GM10248 (cell line): ENCODE measurements around the gene PLCB4.

ENCODE experiments used
- CTCF ChIA-PET: fragments of 300-600 bp; sonication (Branson Sonifier 250); formaldehyde crosslinking; extraction: SDS; loops from one replicate; lab custom pipeline; 2021; ENCODE audit warnings: antibody characterized with exemption; lab: Yijun Ruan, JAX
- POLR2A ChIA-PET: fragments of 350-650 bp; sonication (Branson Sonifier 250); formaldehyde crosslinking; extraction: SDS; loops from one replicate; lab custom pipeline; 2020; ENCODE audit warnings: antibody characterized with exemption; lab: Yijun Ruan, JAX
- DNase-seq: peaks from one replicate; pipeline ENCODE4 v3.0.0; 2012; ENCODE audit errors: extremely low spot score
- CTCF ChIP-seq: IDR thresholded peaks from 2 replicates; pipeline ENCODE4 v1.5.1; 2012; ENCODE audit warnings: mild to moderate bottlenecking, low read depth; ENCODE audit errors: extremely low read depth, missing control alignments, control extremely low read depth

Gene PLCB4

DNA sequence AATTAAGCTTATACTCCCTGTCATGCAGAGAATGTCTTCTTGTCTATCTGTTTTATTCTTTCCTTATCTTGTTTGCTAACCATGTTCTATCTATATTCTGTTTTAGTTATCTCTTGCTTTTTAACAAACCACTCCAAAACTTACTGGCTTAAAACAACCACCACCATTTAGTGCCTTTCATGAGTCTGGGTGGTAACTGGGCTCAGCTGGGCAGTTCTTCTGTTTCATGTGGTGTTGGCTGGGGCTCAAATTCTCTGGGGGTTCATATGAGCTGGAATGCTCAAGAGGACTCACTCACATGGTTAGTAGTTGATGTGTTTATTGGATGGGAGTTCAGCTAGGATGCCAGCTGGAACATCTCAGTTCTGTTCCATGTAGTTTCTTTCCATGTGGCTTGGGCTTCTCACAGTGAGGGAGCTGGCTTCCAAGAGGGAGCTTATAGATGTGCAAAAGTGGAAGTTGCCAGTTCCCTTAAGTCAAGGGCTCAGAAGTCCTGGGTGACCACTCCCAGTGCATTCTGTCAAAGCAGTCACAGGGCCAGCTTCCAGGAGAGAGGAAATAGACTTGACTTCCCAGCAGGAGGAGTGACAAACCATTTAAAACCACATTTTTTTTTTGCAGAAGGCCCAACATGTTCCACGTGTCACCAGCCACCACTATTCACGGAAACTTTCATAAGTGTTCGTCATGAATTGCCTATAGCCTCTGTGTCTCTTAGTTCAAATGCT lies 70.4 kb downstream of the PLCB4 start:
- CTCF ChIA-PET: interaction anchor here (1.0 to 1.6 kb wide), 4 partner anchors 9 to 20 kb away, joined by 3 to 4 read pairs (median 3); no protein-coding TSS in a partner anchor
- POLR2A ChIA-PET: no interaction called here
- DNase-seq: no peak
- TF ChIP-seq CTCF: no peak

DNA sequence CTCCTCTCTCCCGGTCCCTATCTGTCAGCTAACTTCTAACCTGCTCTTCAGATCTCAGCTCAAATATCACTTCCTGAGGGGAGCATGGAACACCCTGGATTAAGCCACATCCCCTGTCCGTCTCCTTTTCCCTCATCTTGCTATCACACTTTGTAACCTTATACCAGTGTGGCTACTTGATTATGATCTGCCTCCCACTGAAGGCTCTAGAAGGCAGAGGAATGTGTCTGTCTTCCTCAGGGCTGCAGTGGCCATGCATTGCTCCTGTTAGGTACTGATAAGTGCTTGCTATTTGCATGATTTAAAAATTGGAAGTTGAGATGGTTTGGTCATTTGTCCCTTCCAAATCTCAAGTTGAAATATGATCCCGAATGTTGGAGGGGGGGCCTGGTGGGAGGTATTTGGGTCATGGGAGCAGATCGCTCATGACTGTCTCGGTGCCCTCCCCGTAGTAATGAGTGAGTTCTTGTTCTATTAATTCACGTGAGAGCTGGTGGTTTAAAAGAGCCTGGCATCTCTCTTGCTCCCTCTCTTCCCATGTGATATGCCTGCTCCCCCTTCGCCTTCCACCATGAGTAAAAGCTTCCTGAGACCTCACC lies 71.4 kb downstream of the PLCB4 start:
- ChIA-PET CTCF (interaction anchor here (1.4 kb wide), 1 partner anchor 11 kb away, joined by 3 read pairs; no protein-coding TSS in a partner anchor), POLR2A (no interaction called here)
- no peak for TF ChIP-seq CTCF

GRCh38 chr20:9141070-9141469 lies 72.2 kb downstream of the PLCB4 start:
- TF ChIP-seq CTCF: no peak
- CTCF ChIA-PET: no interaction called here
- POLR2A ChIA-PET: no interaction called here
- DNase-seq: no peak

More for the DNA sequence above, 71.4 kb downstream of the PLCB4 start:
- DNase-seq: no peak

- POLR2A ChIA-PET: no interaction called here
- no peak for TF ChIP-seq CTCF
- DNase-seq: no peak
- CTCF ChIA-PET: no interaction called here
Observed at GRCh38 chr20:9141921-9142320, 73.0 kb downstream of the PLCB4 start.

- TF ChIP-seq CTCF: no peak
Observed at GRCh38 chr20:9142809-9143208, 73.9 kb downstream of the PLCB4 start.

GRCh38 chr20:9143926-9144325 lies 75.0 kb downstream of the PLCB4 start:
- no peak for DNase-seq
- no peak for TF ChIP-seq CTCF
- CTCF ChIA-PET: interaction anchor here (3.7 kb wide), 1 partner anchor 9 kb away, joined by 14 read pairs; no protein-coding TSS in a partner anchor
- POLR2A ChIA-PET: no interaction called here

More at GRCh38 chr20:9142809-9143208, 73.9 kb downstream of the PLCB4 start:
- CTCF ChIA-PET: interaction anchor here (3.7 kb wide), 1 partner anchor 8 kb away, joined by 14 read pairs; no protein-coding TSS in a partner anchor
- POLR2A ChIA-PET: no interaction called here
- DNase-seq: no peak
